GM19351 (cell line): Measurements from ENCODE around the gene TTLL10.

ENCODE experiments used
- ATAC-seq: cut with Tn5 transposase; IDR thresholded peaks from one replicate; pipeline ENCODE4 v1.9.1; 2021; ENCODE audit warnings: mild to moderate bottlenecking, moderate library complexity; ENCODE audit not compliant: unreplicated experiment

Gene TTLL10

DNA sequence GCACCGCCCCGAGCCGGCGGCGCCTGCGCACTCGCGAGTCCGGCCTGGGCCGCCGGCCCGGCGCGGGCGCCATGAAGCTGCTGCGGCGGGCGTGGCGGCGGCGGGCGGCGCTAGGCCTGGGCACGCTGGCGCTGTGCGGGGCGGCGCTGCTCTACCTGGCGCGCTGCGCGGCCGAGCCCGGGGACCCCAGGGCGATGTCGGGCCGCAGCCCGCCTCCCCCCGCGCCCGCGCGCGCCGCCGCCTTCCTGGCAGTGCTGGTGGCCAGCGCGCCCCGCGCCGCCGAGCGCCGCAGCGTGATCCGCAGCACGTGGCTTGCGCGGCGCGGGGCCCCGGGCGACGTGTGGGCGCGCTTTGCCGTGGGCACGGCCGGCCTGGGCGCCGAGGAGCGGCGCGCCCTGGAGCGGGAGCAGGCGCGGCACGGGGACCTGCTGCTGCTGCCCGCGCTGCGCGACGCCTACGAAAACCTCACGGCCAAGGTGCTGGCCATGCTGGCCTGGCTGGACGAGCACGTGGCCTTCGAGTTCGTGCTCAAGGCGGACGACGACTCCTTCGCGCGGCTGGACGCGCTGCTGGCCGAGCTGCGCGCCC, 58.6 kb downstream of the TTLL10 start, which contains the start of gene B3GALT6:
Gene B3GALT6 (plus strand): TSS at position 30 of the 588 bp plus-strand sequence. CDS start 42 bp downstream, at position 72.
- ATAC-seq = no peak

DNA sequence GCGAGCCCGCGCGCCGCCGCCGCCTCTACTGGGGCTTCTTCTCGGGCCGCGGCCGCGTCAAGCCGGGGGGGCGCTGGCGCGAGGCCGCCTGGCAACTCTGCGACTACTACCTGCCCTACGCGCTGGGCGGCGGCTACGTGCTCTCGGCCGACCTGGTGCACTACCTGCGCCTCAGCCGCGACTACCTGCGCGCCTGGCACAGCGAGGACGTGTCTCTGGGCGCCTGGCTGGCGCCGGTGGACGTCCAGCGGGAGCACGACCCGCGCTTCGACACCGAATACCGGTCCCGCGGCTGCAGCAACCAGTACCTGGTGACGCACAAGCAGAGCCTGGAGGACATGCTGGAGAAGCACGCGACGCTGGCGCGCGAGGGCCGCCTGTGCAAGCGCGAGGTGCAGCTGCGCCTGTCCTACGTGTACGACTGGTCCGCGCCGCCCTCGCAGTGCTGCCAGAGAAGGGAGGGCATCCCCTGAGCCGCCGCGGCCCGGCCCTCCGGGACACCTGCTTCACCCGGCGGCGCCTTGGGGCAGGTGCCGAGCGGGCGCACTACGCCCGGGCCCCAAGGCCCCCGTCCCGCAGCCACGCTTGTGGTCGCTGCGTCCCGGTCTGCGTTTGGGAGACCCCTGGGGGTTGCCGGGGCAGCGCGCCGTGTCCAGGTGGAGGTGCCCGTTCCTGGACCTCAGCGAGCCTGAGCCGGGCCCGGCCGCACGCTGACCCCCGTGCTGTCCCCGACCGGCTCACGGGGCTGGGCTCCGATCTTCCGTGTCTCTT, 59.3 kb downstream of the TTLL10 start:
- no peak for ATAC-seq

GRCh38 chr1:1233567-1233892, 59.9 kb downstream of the TTLL10 start:
- ATAC-seq = no peak

GRCh38 chr1:1234180-1234808, 60.6 kb downstream of the TTLL10 start:
- no peak for ATAC-seq

DNA sequence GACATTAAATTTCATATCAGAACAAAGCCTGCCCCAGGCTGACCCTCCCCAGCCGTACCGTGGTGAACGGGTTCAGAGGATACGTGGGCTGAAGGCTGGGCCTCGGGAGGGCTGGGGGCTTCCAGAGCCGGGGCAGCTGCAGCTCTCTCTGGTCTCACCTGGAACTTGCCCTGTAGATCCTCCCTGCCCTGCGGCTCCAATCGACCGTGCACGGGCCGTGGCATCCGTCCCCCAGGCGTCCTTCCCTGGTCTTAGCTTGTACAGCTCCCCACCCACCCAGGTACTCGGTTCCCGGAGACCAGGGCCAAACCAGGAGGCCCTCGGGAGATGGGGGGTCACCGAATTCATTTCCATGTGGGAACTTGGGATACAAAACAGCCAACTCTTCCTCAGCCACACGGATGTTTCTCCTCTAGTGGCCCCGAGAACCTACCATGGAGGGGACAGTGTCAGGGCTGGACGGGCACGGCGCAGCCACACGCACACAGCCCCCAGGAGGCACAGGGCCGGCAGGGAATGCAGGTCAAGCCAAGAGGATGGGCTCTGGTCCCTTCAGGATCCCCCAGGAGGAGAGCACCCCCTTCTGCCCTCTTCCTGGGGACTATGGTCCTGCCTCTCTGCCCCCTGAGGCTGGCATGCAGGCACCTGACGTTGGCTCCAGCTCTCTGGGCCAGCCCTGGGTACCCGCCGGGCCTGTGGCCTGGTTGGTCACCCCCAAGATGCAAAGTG, 61.5 kb downstream of the TTLL10 start:
- ATAC-seq = no peak

- ATAC-seq = no peak
Observed at GRCh38 chr1:1236176-1236763, 62.6 kb downstream of the TTLL10 start.

- no peak for ATAC-seq
Observed at GRCh38 chr1:1236945-1237873, 63.5 kb downstream of the TTLL10 start.

DNA sequence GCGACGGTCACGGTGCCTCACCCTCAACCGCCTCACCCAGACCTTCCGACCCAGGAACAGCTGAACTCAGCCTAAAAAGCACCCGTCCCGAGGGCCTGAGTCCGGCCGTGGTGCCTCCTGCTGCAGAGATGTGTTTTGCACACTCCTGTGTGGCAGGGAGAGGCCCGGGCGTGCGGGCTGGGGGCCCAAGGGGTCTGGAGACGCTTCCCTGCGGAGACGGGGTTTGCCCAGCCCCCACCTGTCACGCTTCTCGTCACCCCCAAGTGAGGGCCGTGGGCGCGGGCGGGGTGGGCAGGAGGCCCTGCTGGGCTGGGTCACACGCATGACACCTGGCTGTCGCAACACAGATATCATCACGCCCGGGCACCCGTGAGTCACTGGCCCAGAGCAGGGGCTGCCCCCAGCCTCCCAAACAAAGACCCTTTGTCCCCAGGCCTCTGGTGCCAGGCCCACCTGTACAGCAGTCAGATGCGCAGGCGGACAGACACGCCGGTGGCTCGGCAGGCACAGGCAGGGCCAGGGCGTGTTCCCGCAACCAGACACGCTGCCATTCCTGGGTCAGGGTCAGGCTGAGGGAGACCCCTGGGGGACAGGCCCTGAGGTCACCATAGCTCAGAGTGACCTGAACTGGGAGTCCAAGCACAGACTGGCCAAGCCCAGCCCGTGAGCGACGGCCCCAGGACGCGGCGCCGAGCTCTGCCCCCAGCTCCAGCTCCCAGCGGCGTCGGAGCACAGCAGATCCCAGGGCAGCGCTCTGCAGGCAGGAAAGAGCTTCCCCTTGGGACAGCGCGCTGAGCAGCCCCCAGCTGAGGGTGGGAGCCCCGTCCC, 64.4 kb downstream of the TTLL10 start:
- no peak for ATAC-seq

DNA sequence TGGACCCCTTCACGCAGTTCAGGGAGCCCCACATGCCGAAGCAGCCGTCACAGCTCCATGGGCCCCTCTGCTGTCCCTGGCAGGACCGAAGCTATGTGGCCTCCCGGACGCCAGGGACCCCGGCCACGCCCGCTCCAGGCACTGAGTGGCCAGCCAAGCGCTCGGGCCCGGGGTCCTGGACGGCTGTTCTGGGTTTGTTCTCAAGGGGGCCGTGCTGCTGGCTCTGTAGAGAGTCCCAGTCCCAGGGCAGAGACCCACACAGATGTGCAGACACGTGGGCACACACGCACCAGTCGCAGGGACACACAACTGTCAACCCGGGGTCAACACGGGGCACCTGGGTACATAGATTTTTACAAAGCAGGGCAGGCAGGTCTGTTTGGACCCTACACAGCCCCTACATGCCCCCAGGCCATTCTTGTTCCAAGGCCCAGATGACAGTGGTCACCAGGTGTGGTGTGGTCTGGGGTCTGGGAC, 65.1 kb downstream of the TTLL10 start:
- no peak for ATAC-seq

DNA sequence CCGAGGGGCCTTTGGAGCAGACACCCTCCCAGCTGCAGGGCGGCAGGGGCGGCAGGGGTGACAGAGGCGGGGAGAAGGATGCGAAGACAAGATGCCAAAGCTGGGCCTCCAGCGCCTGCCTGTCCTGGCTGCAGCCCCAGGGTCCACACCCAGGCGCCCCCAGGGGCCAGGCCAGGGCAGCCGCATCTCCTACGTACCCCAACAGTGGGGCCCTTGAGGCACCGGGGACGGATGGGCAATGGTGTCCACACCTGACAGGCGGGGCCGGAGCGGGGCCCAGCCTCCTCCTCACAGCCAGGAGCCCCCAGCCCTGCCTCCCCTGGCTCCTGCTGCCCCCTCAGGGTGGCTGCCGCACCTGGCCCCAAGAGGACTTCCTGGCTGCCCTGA, 65.5 kb downstream of the TTLL10 start:
- no peak for ATAC-seq

DNA sequence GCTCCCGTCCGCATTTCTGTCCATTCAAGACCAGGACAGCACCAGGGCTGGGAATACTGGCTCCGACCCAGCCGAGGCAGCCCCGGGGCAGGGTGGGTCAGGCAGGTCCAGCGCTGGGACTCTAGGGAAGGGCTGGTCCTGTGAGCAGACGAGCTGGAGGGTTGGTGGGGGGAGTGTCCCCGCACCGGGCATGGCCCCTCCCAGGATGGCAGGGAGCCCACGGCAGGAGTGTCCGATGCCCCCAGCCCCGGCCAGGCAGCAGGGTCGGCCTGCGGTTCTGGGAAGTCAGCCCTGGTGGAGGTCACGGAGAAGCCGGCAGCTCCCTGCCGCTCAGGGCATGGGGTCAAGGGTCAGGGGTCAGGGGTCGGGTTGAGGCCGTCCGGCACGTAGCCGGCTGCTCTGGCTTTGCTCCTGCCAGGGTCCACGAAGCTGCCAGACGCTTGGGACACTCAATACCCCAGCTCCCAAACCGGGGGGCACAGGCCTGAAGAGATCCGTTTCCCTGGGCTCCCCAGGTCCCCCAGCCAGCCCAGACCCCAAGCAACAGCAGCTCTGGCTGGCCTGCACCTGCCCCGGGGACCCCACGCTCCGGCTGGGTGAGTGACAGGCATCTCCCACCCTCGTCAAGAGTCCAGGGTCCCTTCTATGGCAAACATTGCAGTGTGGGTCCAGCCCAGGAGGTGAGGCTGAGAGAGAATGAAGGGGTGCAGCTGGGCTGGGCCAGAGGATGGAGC, 66.1 kb downstream of the TTLL10 start:
- no peak for ATAC-seq

- ATAC-seq = no peak
Observed at GRCh38 chr1:1240348-1240732, 66.7 kb downstream of the TTLL10 start.

- no peak for ATAC-seq
Observed at GRCh38 chr1:1240822-1241587, 67.3 kb downstream of the TTLL10 start.

DNA sequence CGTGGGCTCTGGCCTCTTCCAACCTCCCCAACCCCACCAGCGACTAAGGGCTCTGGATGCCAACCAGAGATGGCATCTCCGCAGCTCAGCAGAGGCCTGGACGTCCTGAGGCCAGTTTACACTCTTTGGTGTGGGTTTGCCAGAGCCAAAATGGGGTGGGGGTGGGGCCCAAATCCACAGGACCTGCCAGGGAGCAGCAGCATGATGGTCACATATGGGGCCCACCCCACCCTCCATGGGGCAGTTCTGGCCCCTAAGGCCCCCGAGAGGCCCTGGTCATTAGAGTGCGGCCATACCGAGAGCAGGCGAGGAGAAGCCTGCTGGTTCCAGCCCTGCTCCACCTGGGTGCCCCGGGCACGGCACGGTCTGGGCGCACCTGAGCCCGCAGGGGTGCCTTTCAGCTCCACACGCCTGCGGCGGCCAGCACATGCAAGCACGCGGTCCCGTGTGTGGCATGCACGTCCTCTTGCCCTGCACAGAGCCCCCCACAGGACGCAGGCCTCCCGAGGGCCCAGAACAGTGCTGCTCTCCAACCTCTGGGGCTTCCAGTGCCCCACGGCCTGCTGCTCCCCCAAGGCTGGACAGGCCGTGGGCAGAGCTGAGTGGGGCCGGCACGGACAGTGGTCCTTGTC, 68.0 kb downstream of the TTLL10 start:
- ATAC-seq = no peak

DNA sequence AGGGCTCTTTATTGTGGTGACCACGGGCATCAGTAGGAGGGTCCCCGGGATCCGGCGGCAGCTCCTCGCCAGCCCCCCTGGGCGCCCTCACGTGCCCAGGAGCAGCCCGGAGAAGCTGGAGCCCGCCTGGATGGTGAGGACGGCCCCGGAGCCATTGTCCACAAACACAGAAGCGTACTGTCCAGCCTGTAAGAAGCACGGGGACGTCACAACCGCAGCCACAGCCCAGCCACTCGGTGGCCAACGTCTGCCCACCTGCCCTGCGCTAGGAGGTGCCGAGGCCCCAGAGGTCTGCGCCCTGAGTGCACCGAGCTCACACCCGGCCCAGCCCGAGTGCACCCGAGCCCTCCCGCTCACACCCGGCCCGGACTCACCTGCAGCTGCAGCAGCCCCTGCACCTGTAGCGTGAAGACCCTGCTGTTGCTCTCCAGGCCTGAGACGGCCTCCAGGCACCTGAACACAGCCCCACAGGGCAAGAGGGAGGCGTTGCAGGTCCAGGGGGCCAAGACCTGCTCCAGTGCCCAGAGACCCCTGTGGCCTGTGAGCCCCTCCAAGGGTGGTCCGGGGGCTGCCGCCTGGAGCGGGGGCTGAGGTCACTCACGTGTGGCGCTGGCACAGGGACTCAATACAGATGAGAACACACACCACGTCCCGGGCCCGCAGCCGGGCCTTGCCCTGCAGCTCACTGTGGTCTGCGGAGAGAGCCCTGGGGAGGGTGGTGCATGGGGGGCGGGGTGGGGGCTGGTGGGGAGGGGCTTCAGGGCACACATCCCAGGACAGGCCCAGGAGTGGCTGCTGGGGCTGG, 69.0 kb downstream of the TTLL10 start:
- no peak for ATAC-seq

GRCh38 chr1:1243266-1243660, 69.6 kb downstream of the TTLL10 start:
- no peak for ATAC-seq

- ATAC-seq = no peak
Observed at GRCh38 chr1:1243807-1244191, 70.1 kb downstream of the TTLL10 start.
